Glomerular endothelial cell (primary cell): ENCODE data around the gene ETV1. TPM values are rescaled to one million over a fixed set of nuclear protein-coding genes. Genes with fewer than 3 reads are reported as not detected.
"Not testable (repeated sequence)": the region's sequence is repeated elsewhere in the genome, so short reads cannot be mapped to it uniquely, and the experiment has no call there.

Source experiments
- DNase-seq: peaks from one replicate; pipeline ENCODE4 v3.0.0-alpha.2; 2011; ENCODE audit warnings: low read depth, low spot score; ENCODE audit errors: extremely low read depth
- total RNA-seq: library from RNA; depleted of rRNA; stranded (reverse); fragments of >200 nt; gene quantifications from 2 replicates; pipeline ENCODE4 v1.2.3, GENCODE V29; 2015

Gene ETV1
- total RNA-seq, 1 donor from 2014 or later, result 6.5 TPM

- no peak for DNase-seq
These were observed 55.9 kb downstream of the ETV1 start for GRCh38 chr7:13933536-13933935.

DNA sequence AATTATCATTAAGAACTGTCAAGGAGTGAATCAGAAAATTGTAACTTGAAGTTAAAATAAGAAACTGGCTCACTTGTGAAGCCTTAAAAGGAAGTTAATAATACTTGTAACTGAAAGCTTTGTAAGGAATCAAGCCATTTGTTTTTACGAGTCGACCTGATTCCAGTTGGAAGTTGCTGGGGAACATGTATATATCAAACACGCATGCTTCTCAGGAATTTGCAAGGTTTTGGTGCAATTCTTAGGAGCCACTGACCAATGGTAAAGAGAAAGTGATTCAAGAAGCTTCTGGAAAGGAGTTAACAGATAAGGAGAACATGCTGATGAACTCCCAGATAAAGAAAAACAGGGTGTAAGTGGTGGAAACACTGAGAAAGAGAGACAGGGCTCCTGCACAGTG, 56.4 kb downstream of the ETV1 start:
- DNase-seq, result no peak

DNA sequence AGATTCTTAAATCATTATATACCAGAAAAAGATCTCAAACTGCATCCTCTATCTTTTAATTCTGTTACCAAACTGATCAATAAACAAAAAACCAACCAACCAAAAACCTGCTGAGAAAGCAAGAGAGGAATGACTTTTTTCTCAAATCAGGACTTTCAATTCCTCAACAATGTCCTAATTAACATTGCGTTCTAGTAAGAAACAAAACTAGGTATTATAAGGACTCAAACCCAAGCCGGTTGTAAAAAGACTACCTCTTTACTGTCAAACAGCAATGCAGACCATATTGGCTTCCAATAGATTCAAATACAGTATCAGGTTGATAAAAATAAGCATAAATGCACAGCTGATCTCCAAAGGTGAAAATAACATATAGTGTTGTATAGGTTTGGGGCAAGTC, 57.3 kb downstream of the ETV1 start:
- no peak for DNase-seq

GRCh38 chr7:13921062-13921461, 68.4 kb downstream of the ETV1 start:
- no peak for DNase-seq

GRCh38 chr7:13920053-13920697, 69.3 kb downstream of the ETV1 start:
- peak; percentile 99 for DNase-seq

- DNase-seq, result not testable (repeated sequence)
These were observed 71.1 kb downstream of the ETV1 start for GRCh38 chr7:13918333-13918732.

GRCh38 chr7:13917103-13917502, 72.4 kb downstream of the ETV1 start:
- not testable (repeated sequence) for DNase-seq

- DNase-seq, result no peak
These were observed 73.6 kb downstream of the ETV1 start for GRCh38 chr7:13915891-13916290.

- DNase-seq, result no peak
These were observed 76.7 kb downstream of the ETV1 start for GRCh38 chr7:13912715-13913278.

DNA sequence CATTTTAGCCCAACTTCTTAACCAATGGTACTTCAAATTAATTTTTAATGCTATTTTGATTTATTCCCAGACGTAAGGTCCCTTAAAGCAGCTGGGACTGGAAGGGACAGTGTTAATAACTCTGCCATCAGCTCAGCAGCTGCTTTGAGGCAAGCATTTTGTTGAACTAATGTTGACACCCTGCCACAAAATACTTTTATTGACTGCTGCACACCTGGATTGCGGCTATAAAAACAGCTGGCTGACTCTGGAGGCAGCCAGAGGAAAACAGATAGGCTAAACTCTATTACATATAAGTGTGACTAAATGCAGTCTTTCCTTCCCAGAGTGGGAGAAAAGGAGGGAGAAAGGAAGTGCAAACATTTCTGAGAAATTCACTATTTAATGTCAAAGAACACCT, 77.6 kb downstream of the ETV1 start:
- no peak for DNase-seq

GRCh38 chr7:13910805-13911551, 78.5 kb downstream of the ETV1 start:
- no peak for DNase-seq

DNA sequence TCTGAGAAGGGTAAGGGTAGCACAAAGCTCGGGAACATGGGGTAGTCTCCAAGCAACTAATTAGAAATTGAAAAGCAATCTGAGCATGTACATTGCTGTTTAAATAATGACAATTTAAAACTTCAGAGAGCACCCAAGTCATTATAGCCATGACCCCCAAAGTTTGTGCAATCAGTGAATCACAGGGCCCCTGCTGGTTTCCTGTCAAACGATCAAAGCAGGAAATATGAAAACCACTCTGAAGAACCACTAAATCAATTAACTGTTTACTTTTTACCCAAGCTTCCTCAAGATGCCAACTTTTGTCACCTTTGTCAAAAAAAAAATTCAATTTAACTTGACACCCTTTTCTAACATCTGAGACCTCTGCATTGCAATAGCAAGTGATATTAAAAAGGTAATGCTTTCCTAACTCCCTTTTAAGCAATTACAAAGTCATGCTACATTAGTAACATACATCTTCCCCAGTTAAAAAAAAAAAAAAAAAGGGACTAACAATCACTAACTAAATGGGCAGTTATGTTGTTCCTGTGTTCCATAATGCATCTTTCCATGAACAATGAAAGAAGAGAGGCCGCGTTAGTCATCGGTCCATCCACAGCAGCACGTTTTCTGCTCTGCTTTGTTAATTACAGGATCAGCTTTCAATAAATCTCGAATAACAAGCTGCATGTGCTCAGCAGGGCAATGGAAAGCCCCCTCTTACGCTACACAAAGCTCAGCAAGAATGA, 80.6 kb downstream of the ETV1 start:
- no peak for DNase-seq

GRCh38 chr7:13907831-13908230, 81.6 kb downstream of the ETV1 start:
- no peak for DNase-seq

DNA sequence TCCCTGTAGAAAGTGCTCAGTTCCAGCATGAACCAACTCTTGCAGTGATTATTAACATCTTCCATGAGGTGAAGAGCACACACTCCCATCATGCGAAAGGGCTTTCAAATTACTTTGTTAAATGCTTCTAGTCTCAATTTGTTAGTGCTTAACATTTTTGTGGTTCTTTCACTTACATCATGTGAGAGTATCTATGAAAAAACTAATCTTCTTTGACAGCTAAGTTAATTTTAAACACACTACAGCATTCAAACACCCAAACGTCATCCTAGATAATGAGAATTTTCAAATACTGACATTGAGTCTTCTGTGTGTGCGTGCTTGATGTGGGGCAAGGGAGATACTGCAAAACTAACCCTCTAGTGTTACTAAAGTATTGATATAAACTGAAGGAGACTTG, 84.8 kb downstream of the ETV1 start:
- no peak for DNase-seq

GRCh38 chr7:13904007-13904406, 85.5 kb downstream of the ETV1 start:
- DNase-seq, result no peak

DNA sequence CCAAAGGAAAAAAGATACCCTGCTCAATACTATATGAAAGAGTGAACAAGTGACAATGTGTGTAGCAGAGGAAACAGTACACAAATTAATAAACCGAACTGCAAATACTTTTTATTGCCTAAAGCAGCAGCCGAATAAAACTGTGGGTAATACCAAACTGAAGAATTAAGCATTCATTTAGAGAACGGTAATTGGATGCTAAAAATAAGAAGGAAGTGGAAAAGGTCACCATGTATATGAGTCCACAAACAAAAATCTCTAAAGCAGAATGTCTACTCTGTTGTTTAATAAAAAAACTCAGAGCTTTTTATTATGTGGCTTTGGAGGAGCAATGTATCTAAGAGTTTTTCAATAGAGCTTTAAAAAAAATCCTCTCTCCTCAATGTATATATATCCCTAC, 87.9 kb downstream of the ETV1 start:
- no peak for DNase-seq

DNA sequence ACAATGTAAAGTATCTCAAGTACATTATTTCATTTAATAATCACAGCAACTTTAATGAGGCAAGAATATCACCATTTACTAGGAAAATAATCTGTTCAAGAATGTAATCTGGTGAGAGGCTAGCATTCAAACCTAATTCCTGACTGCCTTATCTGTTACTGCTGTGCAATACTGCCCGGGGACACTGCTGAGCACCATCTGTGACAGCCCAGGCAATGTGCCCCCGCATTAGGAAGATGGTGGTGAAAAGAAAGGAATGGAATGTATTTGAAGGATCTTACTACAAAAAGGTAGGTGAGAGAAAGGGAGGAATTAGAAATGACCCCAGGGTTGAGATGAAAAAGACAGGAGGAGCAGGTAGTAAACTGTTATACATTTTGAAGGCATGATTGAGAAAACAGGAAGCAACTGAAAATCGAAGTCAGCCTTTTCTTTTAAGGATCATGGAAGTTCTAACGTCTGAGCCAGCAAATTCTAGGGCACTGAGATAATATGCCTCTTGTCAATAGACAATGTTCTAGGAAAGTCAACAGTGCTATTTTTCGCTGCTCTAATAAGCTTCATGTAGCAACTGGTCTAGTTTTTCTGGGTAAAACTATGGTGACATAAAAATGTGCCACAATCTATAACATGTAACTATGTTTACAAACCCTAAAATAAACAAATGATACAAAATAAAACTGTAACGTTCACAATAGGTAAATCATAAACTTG, 90.4 kb downstream of the ETV1 start:
- DNase-seq, result no peak

- no peak for DNase-seq
These were observed 91.6 kb downstream of the ETV1 start for GRCh38 chr7:13897819-13898218.

DNA sequence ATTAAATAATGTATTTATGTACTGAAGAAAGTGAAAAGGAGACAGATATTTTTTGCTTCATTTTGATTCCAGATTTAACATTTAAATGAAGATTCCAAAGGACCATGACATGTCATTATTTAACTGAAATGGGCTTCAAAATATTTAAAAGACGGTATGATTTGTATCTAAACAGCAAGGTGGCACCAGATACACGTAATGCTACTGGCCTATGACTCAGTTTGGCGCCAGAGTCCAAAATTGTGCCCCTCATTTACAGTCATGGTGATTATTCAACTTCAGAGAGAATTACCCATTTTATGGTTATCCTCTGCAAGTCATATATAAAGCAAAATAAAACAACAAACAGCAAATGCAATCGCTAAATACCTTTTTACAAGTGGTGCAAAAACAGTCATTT, 94.5 kb downstream of the ETV1 start:
- DNase-seq, result no peak

GRCh38 chr7:13894377-13894776, 95.1 kb downstream of the ETV1 start:
- DNase-seq, result no peak

- DNase-seq, result no peak
These were observed 98.7 kb downstream of the ETV1 start for GRCh38 chr7:13890793-13891192.
